Lung (tissue), 12 donors: ENCODE measurements around the gene KCNIP4. TPM values are rescaled to one million over a fixed set of nuclear protein-coding genes. Genes with fewer than 3 reads are reported as not detected.
A peak's percentile ranks its signal among the peaks of the same experiment; 100 is the strongest.

Experiments
- ATAC-seq: fragments of 200-7000 bp; cut with Tn5 transposase; one replicate; pipeline ENCODE4 v1.9.1; 2020; ENCODE audit warnings: moderate number of reproducible peaks; ENCODE audit not compliant: insufficient read depth, low FRiP score
- DNase-seq, 3 donors: peaks; one replicate each; pipeline ENCODE4 v3.0.0-alpha.2; 2013 to 2017
- H3K27ac ChIP-seq, 2 donors: one replicate each; pipeline ENCODE4 v1.5.1; 2013; ENCODE audit warnings: mild to moderate bottlenecking in 2 of 2, moderate library complexity in 2 of 2, control low read depth in 1 of 2, inconsistent platforms in 1 of 2, low read depth in 1 of 2, low read length in 1 of 2
- H3K27me3 ChIP-seq, 3 donors: one replicate each; pipeline ENCODE4 v1.5.1; 2013; ENCODE audit warnings: low read length in 2 of 3; ENCODE audit not compliant: control insufficient read depth in 3 of 3, insufficient read depth in 3 of 3
- H3K36me3 ChIP-seq, 4 donors: one replicate each; pipeline ENCODE4 v1.5.1; 2013; ENCODE audit warnings: low read length in 4 of 4, mild to moderate bottlenecking in 1 of 4, moderate library complexity in 1 of 4; ENCODE audit not compliant: control insufficient read depth in 4 of 4, insufficient read depth in 4 of 4
- H3K4me1 ChIP-seq, 5 donors: one replicate each; pipeline ENCODE4 v1.5.1; 2013; ENCODE audit warnings: low read length in 5 of 5, mild to moderate bottlenecking in 2 of 5, moderate library complexity in 1 of 5; ENCODE audit not compliant: control insufficient read depth in 5 of 5, insufficient read depth in 5 of 5
- H3K4me3 ChIP-seq: one replicate; pipeline ENCODE4 v1.5.1; 2013; ENCODE audit warnings: mild to moderate bottlenecking, control low read depth, moderate library complexity
- H3K9ac ChIP-seq, 2 donors: one replicate each; pipeline ENCODE4 v1.5.1; 2013; ENCODE audit warnings: low read length in 2 of 2, control low read depth in 1 of 2; ENCODE audit not compliant: insufficient read depth in 1 of 2
- H3K9me3 ChIP-seq, 4 donors: one replicate each; pipeline ENCODE4 v1.5.1; 2013; ENCODE audit warnings: low read length in 3 of 4, mild to moderate bottlenecking in 1 of 4, moderate library complexity in 1 of 4; ENCODE audit not compliant: control insufficient read depth in 4 of 4, insufficient read depth in 3 of 4
- WGBS, 2 donors: extraction: QIAGEN DNeasy Blood & Tissue Kit; methylation state at CpG; one replicate each; pipeline ENCODE4 v1.1.7; 2013; 5-methylcytosine and 5-hydroxymethylcytosine counted together
- polyA plus RNA-seq, 2 donors: library from polyadenylated mRNA; stranded (reverse); fragments of 200-250 nt; gene quantifications; one replicate each; pipeline ENCODE4 v1.2.1, GENCODE V29; 2013
- total RNA-seq, 2 donors: library from RNA; depleted of rRNA in 1 of 2; stranded (reverse); fragments of >200 nt in 1 of 2; gene quantifications; one replicate each; pipeline ENCODE4 v1.2.1, GENCODE V29; 2014 to 2021
- TF ChIP-seq, protein P1 (sequence below): IDR thresholded peaks from 2 replicates; pipeline ENCODE4 v1.5.1; 2012; ENCODE audit warnings: mild to moderate bottlenecking; ENCODE audit errors: control extremely low read depth, extremely low read depth
- donor health status: control.
- donor health status: control.
- donor health status: Bipolar disorder and iron deficiency.
- donor health status: healthy.
- donor health status: DM: yes; HTN: yes; CAD: no.

Gene KCNIP4
- total and polyA plus RNA-seq, 4 donors: 0.11 TPM; not detected in 3

DNA sequence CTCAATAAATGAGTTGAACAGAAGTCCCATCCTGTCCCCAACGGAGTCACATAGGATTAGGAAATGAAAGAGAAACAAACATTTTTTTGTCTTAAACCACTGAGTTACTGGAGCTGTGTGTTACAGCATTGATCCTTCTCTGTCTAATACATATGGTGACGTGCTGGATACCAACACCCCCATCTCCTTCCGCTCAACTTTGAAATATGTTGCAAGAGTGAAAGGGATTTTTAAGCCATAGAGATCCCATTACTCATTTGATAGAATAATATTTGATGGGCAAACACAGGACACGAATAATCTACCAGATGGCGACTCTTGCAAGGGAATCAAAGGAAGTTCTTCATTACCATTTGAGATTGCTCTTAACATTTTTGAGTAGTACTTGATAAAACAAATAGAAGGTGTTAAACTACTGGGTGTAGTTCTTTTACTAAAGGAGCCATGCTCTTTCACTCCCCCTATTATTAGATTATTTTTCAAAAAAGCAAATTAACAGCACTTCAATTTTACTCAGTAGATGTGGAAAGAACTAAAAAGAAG lies 1107.9 kb downstream of the KCNIP4 start:
- TF ChIP-seq, protein P1, sequence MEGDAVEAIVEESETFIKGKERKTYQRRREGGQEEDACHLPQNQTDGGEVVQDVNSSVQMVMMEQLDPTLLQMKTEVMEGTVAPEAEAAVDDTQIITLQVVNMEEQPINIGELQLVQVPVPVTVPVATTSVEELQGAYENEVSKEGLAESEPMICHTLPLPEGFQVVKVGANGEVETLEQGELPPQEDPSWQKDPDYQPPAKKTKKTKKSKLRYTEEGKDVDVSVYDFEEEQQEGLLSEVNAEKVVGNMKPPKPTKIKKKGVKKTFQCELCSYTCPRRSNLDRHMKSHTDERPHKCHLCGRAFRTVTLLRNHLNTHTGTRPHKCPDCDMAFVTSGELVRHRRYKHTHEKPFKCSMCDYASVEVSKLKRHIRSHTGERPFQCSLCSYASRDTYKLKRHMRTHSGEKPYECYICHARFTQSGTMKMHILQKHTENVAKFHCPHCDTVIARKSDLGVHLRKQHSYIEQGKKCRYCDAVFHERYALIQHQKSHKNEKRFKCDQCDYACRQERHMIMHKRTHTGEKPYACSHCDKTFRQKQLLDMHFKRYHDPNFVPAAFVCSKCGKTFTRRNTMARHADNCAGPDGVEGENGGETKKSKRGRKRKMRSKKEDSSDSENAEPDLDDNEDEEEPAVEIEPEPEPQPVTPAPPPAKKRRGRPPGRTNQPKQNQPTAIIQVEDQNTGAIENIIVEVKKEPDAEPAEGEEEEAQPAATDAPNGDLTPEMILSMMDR: no peak
- Histone ChIP-seq H3K9ac (no peak overlapping the region), H3K27ac (no peak overlapping the region), H3K36me3 (no peaks in the 10 kb centered on the region), H3K27me3 (no peaks in the 10 kb centered on the region), H3K4me1 (no peaks in the 10 kb centered on the region), H3K9me3 (peaks cover 0 to 5% (median 0%) of the 10 kb centered on the region in 4 donors), H3K4me3 (no peak overlapping the region)
- WGBS, 2 donors: 49 to 71% methylated on average over 5 of the region's 5 CpGs
- DNase-seq (peak in 2 of 3 donors; percentile 7 to 31), ATAC-seq (peak; percentile 67)

DNA sequence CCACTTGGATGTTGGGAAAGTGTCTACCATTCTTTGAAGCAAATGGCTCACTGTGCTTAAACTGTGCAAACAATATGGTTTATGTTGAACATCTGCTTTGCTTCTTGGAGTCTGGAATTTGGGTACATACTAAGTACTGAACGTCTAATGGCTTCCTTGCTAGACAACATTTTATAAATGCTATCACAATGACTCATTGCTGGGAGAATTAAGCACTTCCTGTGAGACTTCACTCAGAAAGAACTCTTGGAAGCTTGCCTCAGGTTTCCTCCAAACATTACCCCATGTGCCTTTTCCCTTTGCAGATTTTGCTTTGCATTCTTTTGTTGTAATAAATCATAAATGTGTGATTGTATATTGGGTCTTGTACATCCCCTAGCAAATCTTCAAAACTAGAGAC lies 1108.6 kb downstream of the KCNIP4 start:
- peak in 1 of 3 donors; percentile 11 for DNase-seq
- WGBS, 2 donors: 13 to 24% methylated on average over 1 of the region's 1 CpG
- Histone ChIP-seq H3K4me3 (no peak overlapping the region), H3K36me3 (no peaks in the 10 kb centered on the region), H3K27me3 (no peaks in the 10 kb centered on the region), H3K27ac (no peak overlapping the region), H3K9me3 (peaks cover 0 to 5% (median 0%) of the 10 kb centered on the region in 4 donors), H3K4me1 (no peaks in the 10 kb centered on the region), H3K9ac (no peak overlapping the region)
- TF ChIP-seq, protein P1: no peak
- ATAC-seq: peak; percentile 80

DNA sequence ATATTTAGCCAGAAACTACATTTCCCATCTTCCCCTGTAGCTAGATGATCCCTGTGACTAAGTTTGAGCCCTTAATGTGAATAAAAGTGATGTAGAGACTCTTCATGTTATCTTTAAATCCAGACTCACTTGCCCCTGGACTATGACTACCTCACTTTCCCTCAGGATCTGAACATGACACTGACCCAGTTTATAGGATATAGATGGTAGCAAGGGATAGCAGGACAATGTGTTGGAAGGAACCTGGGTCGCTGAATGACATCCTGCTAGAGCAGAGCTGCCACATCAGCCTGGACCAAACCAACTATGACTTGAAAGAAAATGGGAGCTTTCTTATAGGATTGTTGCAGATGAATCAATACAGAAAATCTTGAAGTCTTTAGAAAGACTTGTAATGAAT lies 1110.1 kb downstream of the KCNIP4 start:
- Histone ChIP-seq H3K36me3 (no peaks in the 10 kb centered on the region), H3K9me3 (peaks cover 0 to 5% (median 0%) of the 10 kb centered on the region in 4 donors), H3K4me1 (no peaks in the 10 kb centered on the region), H3K27me3 (no peaks in the 10 kb centered on the region), H3K9ac (no peak overlapping the region), H3K27ac (no peak overlapping the region), H3K4me3 (no peak overlapping the region)
- TF ChIP-seq, protein P1: no peak
- 71 to 81% methylated on average over 1 of the region's 1 CpG for WGBS, 2 donors
- no peak for ATAC-seq
- DNase-seq: no peak

- TF ChIP-seq, protein P1: no peak
- Histone ChIP-seq H3K9me3 (peaks cover 0 to 5% (median 0%) of the 10 kb centered on the region in 4 donors), H3K27me3 (no peaks in the 10 kb centered on the region), H3K27ac (no peak overlapping the region), H3K4me3 (no peak overlapping the region), H3K36me3 (no peaks in the 10 kb centered on the region), H3K9ac (no peak overlapping the region), H3K4me1 (no peaks in the 10 kb centered on the region)
- no peak for DNase-seq
- no peak for ATAC-seq
- WGBS, 2 donors: 87 to 91% methylated on average over 3 of the region's 3 CpGs
These were observed 1115.7 kb downstream of the KCNIP4 start for GRCh38 chr4:20832826-20833225.
